ENCODE results near the gene CAMLG. TPM values are rescaled to one million over a fixed set of nuclear protein-coding genes. Genes with fewer than 3 reads are reported as not detected.

Gene CAMLG
- total and polyA plus RNA-seq, 9 of the 15 experiments (the other 6 are each of a cell fraction or from before 2014, with no cell fraction given), result 11.3 to 22.0 (median 16.3) TPM

DNA sequence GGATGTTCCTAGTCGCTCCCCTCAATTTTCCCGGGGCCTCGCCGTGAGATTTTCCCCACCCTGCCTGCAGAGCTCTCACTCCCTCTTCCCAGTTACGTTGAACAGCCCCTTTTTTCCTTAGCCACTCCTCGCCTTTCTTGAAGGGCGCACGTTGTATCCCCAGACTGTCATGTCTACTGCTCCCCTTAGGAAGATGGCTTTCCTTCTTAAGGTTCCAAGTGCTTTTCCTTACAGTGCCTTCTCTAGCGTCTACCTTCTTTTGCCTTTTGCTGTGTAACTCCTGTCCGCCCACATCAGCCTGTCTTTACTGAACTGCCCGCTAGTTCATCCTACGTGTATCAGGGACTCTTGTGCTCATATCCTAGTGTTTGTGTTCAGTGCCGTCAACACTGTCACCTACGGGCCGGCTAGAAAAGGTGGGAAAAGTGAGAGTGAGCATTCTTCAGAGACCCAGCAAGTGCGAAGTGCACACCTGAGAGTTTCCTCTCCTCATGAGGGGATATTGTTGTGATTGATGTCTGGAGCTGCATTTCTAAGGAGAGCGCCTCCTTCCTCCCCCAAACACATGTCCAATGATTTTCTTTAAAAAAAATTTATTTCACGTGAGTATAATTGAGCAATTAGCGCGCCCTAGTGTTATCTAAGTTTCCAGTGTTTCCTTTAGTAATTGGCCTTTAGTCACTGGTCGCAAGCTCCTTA is 764 bp downstream of the CAMLG start (continued):
- no peak for TF ChIP-seq CCNT2 (IDR thresholded peaks at IDR 0.05; ENCODE audit: borderline replicate concordance, extremely low read depth, insufficient read length, low read depth, low read length)
- TF ChIP-seq ZNF274 (IDR thresholded peaks at IDR 0.05; ENCODE audit: borderline replicate concordance, low read depth, low read length), result no peak
- TF ChIP-seq, protein P1, sequence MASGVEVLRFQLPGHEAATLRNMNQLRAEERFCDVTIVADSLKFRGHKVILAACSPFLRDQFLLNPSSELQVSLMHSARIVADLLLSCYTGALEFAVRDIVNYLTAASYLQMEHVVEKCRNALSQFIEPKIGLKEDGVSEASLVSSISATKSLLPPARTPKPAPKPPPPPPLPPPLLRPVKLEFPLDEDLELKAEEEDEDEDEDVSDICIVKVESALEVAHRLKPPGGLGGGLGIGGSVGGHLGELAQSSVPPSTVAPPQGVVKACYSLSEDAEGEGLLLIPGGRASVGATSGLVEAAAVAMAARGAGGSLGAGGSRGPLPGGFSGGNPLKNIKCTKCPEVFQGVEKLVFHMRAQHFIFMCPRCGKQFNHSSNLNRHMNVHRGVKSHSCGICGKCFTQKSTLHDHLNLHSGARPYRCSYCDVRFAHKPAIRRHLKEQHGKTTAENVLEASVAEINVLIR (CRISPR knock-in tag; IDR thresholded peaks at IDR 0.05), result no peak
- TF ChIP-seq U2AF2 (optimal IDR thresholded peaks at IDR 0.05; ENCODE audit: low read depth, low read length), result no peak
- TF ChIP-seq, protein P2, sequence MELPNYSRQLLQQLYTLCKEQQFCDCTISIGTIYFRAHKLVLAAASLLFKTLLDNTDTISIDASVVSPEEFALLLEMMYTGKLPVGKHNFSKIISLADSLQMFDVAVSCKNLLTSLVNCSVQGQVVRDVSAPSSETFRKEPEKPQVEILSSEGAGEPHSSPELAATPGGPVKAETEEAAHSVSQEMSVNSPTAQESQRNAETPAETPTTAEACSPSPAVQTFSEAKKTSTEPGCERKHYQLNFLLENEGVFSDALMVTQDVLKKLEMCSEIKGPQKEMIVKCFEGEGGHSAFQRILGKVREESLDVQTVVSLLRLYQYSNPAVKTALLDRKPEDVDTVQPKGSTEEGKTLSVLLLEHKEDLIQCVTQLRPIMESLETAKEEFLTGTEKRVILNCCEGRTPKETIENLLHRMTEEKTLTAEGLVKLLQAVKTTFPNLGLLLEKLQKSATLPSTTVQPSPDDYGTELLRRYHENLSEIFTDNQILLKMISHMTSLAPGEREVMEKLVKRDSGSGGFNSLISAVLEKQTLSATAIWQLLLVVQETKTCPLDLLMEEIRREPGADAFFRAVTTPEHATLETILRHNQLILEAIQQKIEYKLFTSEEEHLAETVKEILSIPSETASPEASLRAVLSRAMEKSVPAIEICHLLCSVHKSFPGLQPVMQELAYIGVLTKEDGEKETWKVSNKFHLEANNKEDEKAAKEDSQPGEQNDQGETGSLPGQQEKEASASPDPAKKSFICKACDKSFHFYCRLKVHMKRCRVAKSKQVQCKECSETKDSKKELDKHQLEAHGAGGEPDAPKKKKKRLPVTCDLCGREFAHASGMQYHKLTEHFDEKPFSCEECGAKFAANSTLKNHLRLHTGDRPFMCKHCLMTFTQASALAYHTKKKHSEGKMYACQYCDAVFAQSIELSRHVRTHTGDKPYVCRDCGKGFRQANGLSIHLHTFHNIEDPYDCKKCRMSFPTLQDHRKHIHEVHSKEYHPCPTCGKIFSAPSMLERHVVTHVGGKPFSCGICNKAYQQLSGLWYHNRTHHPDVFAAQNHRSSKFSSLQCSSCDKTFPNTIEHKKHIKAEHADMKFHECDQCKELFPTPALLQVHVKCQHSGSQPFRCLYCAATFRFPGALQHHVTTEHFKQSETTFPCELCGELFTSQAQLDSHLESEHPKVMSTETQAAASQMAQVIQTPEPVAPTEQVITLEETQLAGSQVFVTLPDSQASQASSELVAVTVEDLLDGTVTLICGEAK (IDR thresholded peaks at IDR 0.05), result peak; percentile 24; the same call in 1 of the 2 replicates
- TF ChIP-seq, protein P2 (CRISPR knock-in tag; IDR thresholded peaks at IDR 0.05), result no peak
- TF ChIP-seq ZFP1 (CRISPR knock-in tag; IDR thresholded peaks at IDR 0.05), result no peak
- TF ChIP-seq, protein P3, sequence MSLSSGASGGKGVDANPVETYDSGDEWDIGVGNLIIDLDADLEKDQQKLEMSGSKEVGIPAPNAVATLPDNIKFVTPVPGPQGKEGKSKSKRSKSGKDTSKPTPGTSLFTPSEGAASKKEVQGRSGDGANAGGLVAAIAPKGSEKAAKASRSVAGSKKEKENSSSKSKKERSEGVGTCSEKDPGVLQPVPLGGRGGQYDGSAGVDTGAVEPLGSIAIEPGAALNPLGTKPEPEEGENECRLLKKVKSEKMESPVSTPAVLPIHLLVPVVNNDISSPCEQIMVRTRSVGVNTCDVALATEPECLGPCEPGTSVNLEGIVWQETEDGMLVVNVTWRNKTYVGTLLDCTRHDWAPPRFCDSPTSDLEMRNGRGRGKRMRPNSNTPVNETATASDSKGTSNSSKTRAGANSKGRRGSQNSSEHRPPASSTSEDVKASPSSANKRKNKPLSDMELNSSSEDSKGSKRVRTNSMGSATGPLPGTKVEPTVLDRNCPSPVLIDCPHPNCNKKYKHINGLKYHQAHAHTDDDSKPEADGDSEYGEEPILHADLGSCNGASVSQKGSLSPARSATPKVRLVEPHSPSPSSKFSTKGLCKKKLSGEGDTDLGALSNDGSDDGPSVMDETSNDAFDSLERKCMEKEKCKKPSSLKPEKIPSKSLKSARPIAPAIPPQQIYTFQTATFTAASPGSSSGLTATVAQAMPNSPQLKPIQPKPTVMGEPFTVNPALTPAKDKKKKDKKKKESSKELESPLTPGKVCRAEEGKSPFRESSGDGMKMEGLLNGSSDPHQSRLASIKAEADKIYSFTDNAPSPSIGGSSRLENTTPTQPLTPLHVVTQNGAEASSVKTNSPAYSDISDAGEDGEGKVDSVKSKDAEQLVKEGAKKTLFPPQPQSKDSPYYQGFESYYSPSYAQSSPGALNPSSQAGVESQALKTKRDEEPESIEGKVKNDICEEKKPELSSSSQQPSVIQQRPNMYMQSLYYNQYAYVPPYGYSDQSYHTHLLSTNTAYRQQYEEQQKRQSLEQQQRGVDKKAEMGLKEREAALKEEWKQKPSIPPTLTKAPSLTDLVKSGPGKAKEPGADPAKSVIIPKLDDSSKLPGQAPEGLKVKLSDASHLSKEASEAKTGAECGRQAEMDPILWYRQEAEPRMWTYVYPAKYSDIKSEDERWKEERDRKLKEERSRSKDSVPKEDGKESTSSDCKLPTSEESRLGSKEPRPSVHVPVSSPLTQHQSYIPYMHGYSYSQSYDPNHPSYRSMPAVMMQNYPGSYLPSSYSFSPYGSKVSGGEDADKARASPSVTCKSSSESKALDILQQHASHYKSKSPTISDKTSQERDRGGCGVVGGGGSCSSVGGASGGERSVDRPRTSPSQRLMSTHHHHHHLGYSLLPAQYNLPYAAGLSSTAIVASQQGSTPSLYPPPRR (CRISPR knock-in tag; IDR thresholded peaks at IDR 0.05; ENCODE audit: borderline replicate concordance), result 0 out of 2 replicates have a peak, but pooled peaks have one; percentile 62
- TF ChIP-seq E2F3 (CRISPR knock-in tag; IDR thresholded peaks at IDR 0.05), result no peak
- peak; percentile 73 for TF ChIP-seq CEBPB (tag; IDR thresholded peaks at IDR 0.05)
- TF ChIP-seq, protein P4, sequence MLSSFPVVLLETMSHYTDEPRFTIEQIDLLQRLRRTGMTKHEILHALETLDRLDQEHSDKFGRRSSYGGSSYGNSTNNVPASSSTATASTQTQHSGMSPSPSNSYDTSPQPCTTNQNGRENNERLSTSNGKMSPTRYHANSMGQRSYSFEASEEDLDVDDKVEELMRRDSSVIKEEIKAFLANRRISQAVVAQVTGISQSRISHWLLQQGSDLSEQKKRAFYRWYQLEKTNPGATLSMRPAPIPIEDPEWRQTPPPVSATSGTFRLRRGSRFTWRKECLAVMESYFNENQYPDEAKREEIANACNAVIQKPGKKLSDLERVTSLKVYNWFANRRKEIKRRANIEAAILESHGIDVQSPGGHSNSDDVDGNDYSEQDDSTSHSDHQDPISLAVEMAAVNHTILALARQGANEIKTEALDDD (IDR thresholded peaks at IDR 0.05), result no peak

Data from K562 (cell line).